Breast epithelium (tissue), 3 donors: Measurements from ENCODE around the gene TCP11L2.

Source experiments
- POLR2A ChIP-seq: fragments of 450-650 bp; IDR thresholded peaks from one replicate; pipeline ENCODE4 v1.6.1; 2016; ENCODE audit warnings: antibody characterized with exemption, mild to moderate bottlenecking, moderate library complexity
- TF ChIP-seq, protein P1 (sequence below), 3 donors: fragments of 450-650 bp; IDR thresholded peaks; one replicate each; pipeline ENCODE4 v1.5.1; 2016 to 2017; ENCODE audit warnings: antibody characterized with exemption in 3 of 3, mild to moderate bottlenecking in 3 of 3, moderate library complexity in 3 of 3

DNA sequence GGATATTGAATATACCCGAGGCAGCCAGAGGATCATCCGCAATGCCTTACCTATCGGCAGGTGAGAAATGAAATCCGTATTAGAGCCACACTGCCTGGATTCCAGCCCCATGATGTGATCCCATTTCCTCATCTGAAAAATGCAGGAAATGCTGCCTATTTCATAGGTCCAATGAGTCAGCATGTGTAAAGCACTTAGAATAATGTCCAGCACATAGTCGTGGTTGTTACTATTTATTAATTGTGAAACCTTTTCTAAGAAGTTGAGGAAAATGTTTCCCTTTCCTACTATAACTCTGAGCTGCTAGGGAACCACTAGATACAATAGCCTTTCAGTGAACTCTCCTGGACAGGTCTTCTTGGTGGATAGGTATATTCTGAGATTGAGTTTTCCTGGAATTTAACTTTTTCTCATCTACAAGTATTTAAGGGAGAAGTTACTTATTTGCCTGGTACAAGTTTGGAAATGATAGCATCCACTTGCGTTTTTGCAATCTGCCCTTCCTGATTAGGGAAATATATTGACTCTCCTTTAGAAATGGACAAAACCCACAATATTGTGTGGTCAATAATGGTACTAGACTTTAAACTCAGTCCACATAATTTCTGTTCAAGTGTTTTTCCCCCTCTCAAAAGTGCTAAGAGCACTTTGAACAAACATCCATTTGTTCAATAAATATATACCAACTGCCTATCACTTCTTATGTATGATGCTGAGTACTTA, 67.3 kb downstream of the TCP11L2 start:
- TF ChIP-seq, protein P1, sequence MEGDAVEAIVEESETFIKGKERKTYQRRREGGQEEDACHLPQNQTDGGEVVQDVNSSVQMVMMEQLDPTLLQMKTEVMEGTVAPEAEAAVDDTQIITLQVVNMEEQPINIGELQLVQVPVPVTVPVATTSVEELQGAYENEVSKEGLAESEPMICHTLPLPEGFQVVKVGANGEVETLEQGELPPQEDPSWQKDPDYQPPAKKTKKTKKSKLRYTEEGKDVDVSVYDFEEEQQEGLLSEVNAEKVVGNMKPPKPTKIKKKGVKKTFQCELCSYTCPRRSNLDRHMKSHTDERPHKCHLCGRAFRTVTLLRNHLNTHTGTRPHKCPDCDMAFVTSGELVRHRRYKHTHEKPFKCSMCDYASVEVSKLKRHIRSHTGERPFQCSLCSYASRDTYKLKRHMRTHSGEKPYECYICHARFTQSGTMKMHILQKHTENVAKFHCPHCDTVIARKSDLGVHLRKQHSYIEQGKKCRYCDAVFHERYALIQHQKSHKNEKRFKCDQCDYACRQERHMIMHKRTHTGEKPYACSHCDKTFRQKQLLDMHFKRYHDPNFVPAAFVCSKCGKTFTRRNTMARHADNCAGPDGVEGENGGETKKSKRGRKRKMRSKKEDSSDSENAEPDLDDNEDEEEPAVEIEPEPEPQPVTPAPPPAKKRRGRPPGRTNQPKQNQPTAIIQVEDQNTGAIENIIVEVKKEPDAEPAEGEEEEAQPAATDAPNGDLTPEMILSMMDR (IDR thresholded peaks at IDR 0.05), result no peak
- no peak for TF ChIP-seq POLR2A
